K562 (cell line): Measurements from ENCODE around the gene RGS12. TPM values are rescaled to one million over a fixed set of nuclear protein-coding genes. Genes with fewer than 3 reads are reported as not detected.

Experiments used
- ATAC-seq: fragments of 200-7000 bp; cut with Tn5 transposase; 3 replicates; pipeline ENCODE4 v1.9.1; 2020; ENCODE audit warnings: moderate library complexity
- BruUV-seq: library from RNA; stranded (reverse); fragments of 400-500 nt; replicated peaks from 2 replicates; lab custom pipeline; 2021; lab: Mats Ljungman, UMichigan
- CTCF ChIA-PET: fragments of 300-600 bp; formaldehyde crosslinking; extraction: SDS; loops from one replicate; lab custom pipeline; 2021; ENCODE audit warnings: low intra/inter-chr PET ratio; lab: Yijun Ruan, JAX
- POLR2A ChIA-PET: fragments of 300-600, 350-650 bp; sonication (Branson Sonifier 250); formaldehyde crosslinking; extraction: SDS; loops from one replicate; lab custom pipeline; 2021; ENCODE audit warnings: antibody characterized with exemption, inconsistent platforms; lab: Yijun Ruan, JAX
- DNase-seq, 4 experiments: peaks; one replicate each; pipeline versions ENCODE4 v3.0.0 to v3.0.0-alpha.2; 2011 to 2018; ENCODE audit warnings: low spot score in 3 of 4, mixed read lengths in 3 of 4; ENCODE audit errors: extremely low read depth in 1 of 4
- FAIRE-seq: peaks from 2 replicates; lab custom pipeline; 2011; peaks lifted over from hg19 to GRCh38; lab: Jason Lieb, UNC
- H2AFZ ChIP-seq: 2 replicates; pipeline ENCODE4 v1.6.0; 2011; ENCODE audit warnings: low read depth, low read length, control low read depth, inconsistent platforms
- H3K27ac ChIP-seq: fragments of 200-600 bp; 3 replicates; pipeline ENCODE4 v1.8.0; 2011; ENCODE audit warnings: low read depth, mild to moderate bottlenecking, control low read depth, inconsistent platforms, low read length, moderate library complexity, mixed read lengths; ENCODE audit errors: extremely low read depth
- H3K27me3 ChIP-seq, 2 experiments: fragments of 300-600 bp in 1 of 2; 2 replicates in 1 of 2; 3 replicates in 1 of 2; pipeline versions ENCODE4 v1.6.0 to v1.8.0; 2011; ENCODE audit warnings: inconsistent platforms in 2 of 2, low read length in 2 of 2, mild to moderate bottlenecking in 1 of 2, mixed read lengths in 1 of 2, moderate library complexity in 1 of 2; ENCODE audit not compliant: control insufficient read depth in 2 of 2, insufficient read depth in 2 of 2
- H3K36me3 ChIP-seq: fragments of 300-600 bp; 3 replicates; pipeline ENCODE4 v1.8.0; 2011; ENCODE audit warnings: mild to moderate bottlenecking, low read length, inconsistent platforms; ENCODE audit not compliant: control insufficient read depth, insufficient read depth
- H3K4me1 ChIP-seq, 2 experiments: fragments of 200-600 bp in 1 of 2; replicated peaks in 1 of 2; 2 replicates in 1 of 2; 3 replicates in 1 of 2; pipeline versions ENCODE4 v1.5.1 to v1.8.0; 2011; ENCODE audit warnings: inconsistent platforms in 2 of 2, low read length in 2 of 2, mild to moderate bottlenecking in 1 of 2, mixed read lengths in 1 of 2, moderate library complexity in 1 of 2; ENCODE audit not compliant: control insufficient read depth in 2 of 2, insufficient read depth in 2 of 2
- H3K4me2 ChIP-seq: 2 replicates; pipeline ENCODE4 v1.6.1; 2011; ENCODE audit warnings: low read length, control low read depth, inconsistent platforms, mixed read lengths; ENCODE audit not compliant: insufficient read depth
- H3K4me3 ChIP-seq: fragments of 200-600 bp; sonication (generic), shearing (Covaris generic); 2 replicates; pipeline ENCODE4 v1.5.1; 2016; ENCODE audit warnings: control low read depth, inconsistent platforms
- H3K79me2 ChIP-seq: fragments of 200-600 bp; 3 replicates; pipeline ENCODE4 v1.8.0; 2011; ENCODE audit warnings: low read length, inconsistent platforms; ENCODE audit not compliant: control insufficient read depth, insufficient read depth
- H3K9ac ChIP-seq, 2 experiments: 2 replicates each; pipeline versions ENCODE4 v1.6.0 to v1.6.1; 2011; ENCODE audit warnings: low read depth in 2 of 2, low read length in 2 of 2, control low read depth in 1 of 2, inconsistent platforms in 1 of 2, mild to moderate bottlenecking in 1 of 2, mixed read lengths in 1 of 2; ENCODE audit not compliant: insufficient read depth in 1 of 2
- H3K9me1 ChIP-seq: one replicate; pipeline ENCODE4 v1.6.0; 2011; ENCODE audit warnings: inconsistent platforms, mild to moderate bottlenecking, low read length, moderate library complexity; ENCODE audit not compliant: control insufficient read depth, insufficient read depth
- H3K9me3 ChIP-seq: replicated peaks from 2 replicates; pipeline ENCODE4 v1.5.1; 2011; ENCODE audit warnings: low read depth, low read length, inconsistent platforms; ENCODE audit not compliant: control insufficient read depth, insufficient read depth
- H4K20me1 ChIP-seq: replicated peaks from 2 replicates; pipeline ENCODE4 v1.6.1; 2011; ENCODE audit warnings: low read length, inconsistent platforms, mixed read lengths; ENCODE audit not compliant: control insufficient read depth, insufficient read depth
- CHD4 ChIP-seq: fragments of 200-600 bp; sonication (generic); IDR thresholded peaks from 3 replicates; pipeline ENCODE4 v1.6.1; 2012; ENCODE audit warnings: low read depth, mild to moderate bottlenecking, mixed read lengths, low read length, inconsistent platforms; ENCODE audit not compliant: insufficient read depth, insufficient replicate concordance, poor library complexity, severe bottlenecking
- KAT2B ChIP-seq: IDR thresholded peaks from one replicate; pipeline ENCODE4 v1.6.1; 2012; ENCODE audit warnings: low read depth, mild to moderate bottlenecking, control low read depth, inconsistent platforms, low read length, moderate library complexity
- KDM5B ChIP-seq: fragments of 200-600 bp; sonication (generic); IDR thresholded peaks from 2 replicates; pipeline ENCODE4 v1.6.1; 2012; ENCODE audit warnings: low read depth, mild to moderate bottlenecking, moderate library complexity, low read length, control low read depth, inconsistent platforms; ENCODE audit not compliant: insufficient replicate concordance
- SMAD3 ChIP-seq: fragments of 450-650 bp; formaldehyde crosslinking; conservative IDR thresholded peaks from 2 replicates; pipeline ENCODE4 v1.4.0; 2020; ENCODE audit warnings: mild to moderate bottlenecking
- TAF15 ChIP-seq: fragments of 200-400 bp; formaldehyde crosslinking; IDR thresholded peaks from 2 replicates; pipeline ENCODE4 v1.6.1; 2017; ENCODE audit warnings: mild to moderate bottlenecking, low read depth, low read length, moderate library complexity
- TCFL5 ChIP-seq: fragments of 250-450 bp; sonication (Bioruptor Pico); conservative IDR thresholded peaks from 2 replicates; pipeline ENCODE4 v1.6.1; 2021; ENCODE audit warnings: mild to moderate bottlenecking, moderate library complexity, matching md5 sums
- ZNF347 ChIP-seq: fragments of 450-650 bp; formaldehyde crosslinking; IDR thresholded peaks from 2 replicates; pipeline ENCODE4 v1.4.0; 2020; ENCODE audit warnings: low read depth, mild to moderate bottlenecking, moderate library complexity
- ZNF644 ChIP-seq: fragments of 200-800 bp; sonication (Bioruptor generic); IDR thresholded peaks from 2 replicates; pipeline ENCODE4 v1.6.1; 2016; ENCODE audit warnings: low read depth, missing genetic modification characterization, missing compliant biosample characterization
- WGBS: fragments of 100-300 bp; shearing (Covaris generic); methylation state at CpG from one replicate; pipeline ENCODE4 v1.1.6; 2016; ENCODE audit warnings: low coverage, mixed read lengths; ENCODE audit not compliant: insufficient coverage; ENCODE audit errors: missing lambda C conversion rate; 5-methylcytosine and 5-hydroxymethylcytosine counted together
- in situ Hi-C: fragments of 300-500 bp; cut with MboI; formaldehyde crosslinking; loops from 4 replicates; pipeline ENCODE4 v1.15.0; 2018; ENCODE audit warnings: inconsistent platforms, mixed read lengths
- intact Hi-C: fragments of 100-400 bp; cut with micrococcal nuclease; formaldehyde crosslinking; loops from 2 replicates; pipeline ENCODE4 v1.14.2; 2022
- polyA plus RNA-seq, 8 experiments: library from polyadenylated mRNA; depleted of rRNA in 4 of 8; stranded (reverse) in 5 of 8; unstranded in 3 of 8; fragments of >200 nt; fragmentation: Nextera tagmentation in 2 of 8; fragmentation: Illumina TruSeq in 1 of 8; extraction: Ambion mirVana in 2 of 8; extraction: Trizol in 1 of 8; gene quantifications; 2 replicates each; pipeline versions ENCODE4 v1.2.1 to v1.2.3, GENCODE V29; 2011 to 2014; ENCODE audit warnings: inconsistent platforms in 1 of 8, missing spikeins in 1 of 8
- total RNA-seq, 7 experiments: library from RNA; depleted of rRNA in 6 of 7; stranded (reverse); fragments of >200 nt in 6 of 7; fragmentation: Illumina TruSeq in 2 of 7; extraction: Trizol in 2 of 7; gene quantifications; 2 replicates each; pipeline versions ENCODE4 v1.2.1 to v1.2.3, GENCODE V29; 2011 to 2021; ENCODE audit warnings: low replicate concordance in 1 of 7
- TF ChIP-seq, protein P1 (sequence below): fragments of 450-650 bp; IDR thresholded peaks from 2 replicates; pipeline ENCODE4 v1.7.0; 2016; ENCODE audit warnings: borderline replicate concordance
- TF ChIP-seq, protein P2 (sequence below): fragments of 450-650 bp; formaldehyde crosslinking; IDR thresholded peaks from 2 replicates; pipeline ENCODE4 v1.4.0; 2022; ENCODE audit warnings: mild to moderate bottlenecking, moderate library complexity
- TF ChIP-seq, protein P3 (sequence below): fragments of 250-450 bp; sonication (Bioruptor Pico); IDR thresholded peaks from 2 replicates; pipeline ENCODE4 v1.4.0; 2020
- TF ChIP-seq, protein P4 (sequence below): fragments of 450-650 bp; formaldehyde crosslinking; IDR thresholded peaks from 2 replicates; pipeline ENCODE4 v1.4.0; 2022; ENCODE audit warnings: missing genetic modification characterization

The RGS12 gene
- total and polyA plus RNA-seq, 9 of the 15 experiments (the other 6 are each of a cell fraction or from before 2014, with no cell fraction given): 0.30 to 8.8 (median 5.5) TPM

DNA sequence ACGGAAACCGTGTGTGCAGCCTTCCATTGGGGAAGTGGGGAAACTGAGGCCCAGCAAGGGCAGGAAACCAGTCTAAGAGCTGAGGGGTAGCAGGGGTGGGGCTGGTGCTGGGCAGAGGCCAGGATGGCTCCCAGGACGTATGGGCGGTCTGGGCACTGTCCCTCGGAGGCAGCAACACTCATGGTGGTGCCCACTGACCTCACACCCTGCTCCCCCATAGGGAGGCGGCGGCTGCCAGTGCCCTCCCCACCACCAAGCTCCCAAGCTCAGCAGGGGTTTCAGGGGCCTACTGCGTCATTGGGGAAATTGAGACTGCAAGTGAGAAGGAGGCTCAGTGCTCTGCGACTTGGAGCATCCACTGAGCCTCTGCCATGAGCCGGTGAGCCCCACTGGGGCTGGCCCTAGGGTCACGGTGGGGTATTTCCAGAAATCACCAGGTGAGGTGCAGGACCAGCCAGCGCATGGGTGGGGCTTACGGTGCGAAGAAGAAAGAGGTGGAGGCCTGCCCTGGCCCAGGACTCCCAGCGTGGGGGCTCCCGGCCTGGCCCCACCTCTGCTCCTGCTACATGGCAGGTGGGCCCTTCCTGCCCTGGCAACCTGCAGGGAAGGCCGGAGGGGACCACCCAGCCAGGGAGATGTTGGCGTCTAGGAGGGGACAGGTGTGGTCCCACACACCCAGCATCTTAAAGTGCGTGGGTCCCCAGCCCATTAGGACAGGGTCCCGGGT is 42.9 kb upstream of the RGS12 start (continued):
- no peak for TF ChIP-seq CHD4

DNA sequence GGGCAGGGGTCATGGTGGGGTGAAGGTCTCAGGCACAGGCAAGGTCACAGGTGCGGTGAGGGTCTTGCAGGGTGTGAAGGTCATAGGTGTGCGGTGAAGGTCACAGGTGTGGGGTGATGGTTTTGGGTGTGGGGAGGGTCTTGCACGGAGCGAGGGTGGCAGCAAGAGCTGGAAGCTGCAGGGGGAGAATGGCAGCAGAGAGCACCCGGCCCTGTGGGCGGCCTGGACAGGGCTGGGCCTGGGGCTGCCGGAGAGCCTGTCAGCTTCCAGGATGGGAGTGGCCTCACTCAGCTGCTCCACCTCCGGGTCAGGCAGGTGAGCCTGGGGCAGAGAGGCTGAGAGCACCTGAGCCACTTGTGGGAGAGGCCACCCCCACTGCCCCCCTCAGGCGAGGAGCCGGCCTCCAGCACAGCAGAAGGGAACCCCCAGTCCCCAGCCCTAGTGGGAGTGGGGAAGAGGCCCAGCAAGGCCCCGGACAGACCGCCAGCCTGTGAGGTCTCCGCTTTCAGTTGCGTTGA is 42.3 kb upstream of the RGS12 start:
- Histone ChIP-seq H3K9me1 (no peaks in the 10 kb centered on the region), H3K36me3 (no peaks in the 10 kb centered on the region), H3K4me2 (no peak overlapping the region), H2AFZ (no peak overlapping the region), H3K79me2 (no peaks in the 10 kb centered on the region), H3K27ac (no peak overlapping the region), H3K27me3 (peaks cover 4 to 29% of the 10 kb centered on the region in 2 experiments; a peak in 4 of 5 replicates), H3K4me1 (peaks cover 0 to 64% of the 10 kb centered on the region in 2 experiments; a peak in 2 of 5 replicates), H3K4me3 (no peak overlapping the region), H3K9ac (no peak overlapping the region), H3K9me3 (no peaks in the 10 kb centered on the region), H4K20me1 (peaks cover 8% of the 10 kb centered on the region)
- no TSS peak for BruUV-seq
- no peak for FAIRE-seq
- DNase-seq: no peak
- intact Hi-C loops (no loop called here), in situ Hi-C loops (no loop called here)
- 0 out of 3 replicates have a peak, but pooled peaks have one; percentile 7 for ATAC-seq
- POLR2A ChIA-PET: interaction anchor here (0.7 to 1.3 kb wide), 2 partner anchors 13 to 65 kb away, joined by 3 to 4 read pairs; no protein-coding TSS in a partner anchor
- WGBS: 35% methylated on average over 8 of the region's 14 CpGs
- CTCF ChIA-PET: no interaction called here
- TF ChIP-seq CHD4: no peak
- TF ChIP-seq, protein P1, sequence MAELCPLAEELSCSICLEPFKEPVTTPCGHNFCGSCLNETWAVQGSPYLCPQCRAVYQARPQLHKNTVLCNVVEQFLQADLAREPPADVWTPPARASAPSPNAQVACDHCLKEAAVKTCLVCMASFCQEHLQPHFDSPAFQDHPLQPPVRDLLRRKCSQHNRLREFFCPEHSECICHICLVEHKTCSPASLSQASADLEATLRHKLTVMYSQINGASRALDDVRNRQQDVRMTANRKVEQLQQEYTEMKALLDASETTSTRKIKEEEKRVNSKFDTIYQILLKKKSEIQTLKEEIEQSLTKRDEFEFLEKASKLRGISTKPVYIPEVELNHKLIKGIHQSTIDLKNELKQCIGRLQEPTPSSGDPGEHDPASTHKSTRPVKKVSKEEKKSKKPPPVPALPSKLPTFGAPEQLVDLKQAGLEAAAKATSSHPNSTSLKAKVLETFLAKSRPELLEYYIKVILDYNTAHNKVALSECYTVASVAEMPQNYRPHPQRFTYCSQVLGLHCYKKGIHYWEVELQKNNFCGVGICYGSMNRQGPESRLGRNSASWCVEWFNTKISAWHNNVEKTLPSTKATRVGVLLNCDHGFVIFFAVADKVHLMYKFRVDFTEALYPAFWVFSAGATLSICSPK: no peak
- TF ChIP-seq, protein P2, sequence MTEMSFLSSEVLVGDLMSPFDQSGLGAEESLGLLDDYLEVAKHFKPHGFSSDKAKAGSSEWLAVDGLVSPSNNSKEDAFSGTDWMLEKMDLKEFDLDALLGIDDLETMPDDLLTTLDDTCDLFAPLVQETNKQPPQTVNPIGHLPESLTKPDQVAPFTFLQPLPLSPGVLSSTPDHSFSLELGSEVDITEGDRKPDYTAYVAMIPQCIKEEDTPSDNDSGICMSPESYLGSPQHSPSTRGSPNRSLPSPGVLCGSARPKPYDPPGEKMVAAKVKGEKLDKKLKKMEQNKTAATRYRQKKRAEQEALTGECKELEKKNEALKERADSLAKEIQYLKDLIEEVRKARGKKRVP (CRISPR knock-in tag): no peak
- TF ChIP-seq, protein P3, sequence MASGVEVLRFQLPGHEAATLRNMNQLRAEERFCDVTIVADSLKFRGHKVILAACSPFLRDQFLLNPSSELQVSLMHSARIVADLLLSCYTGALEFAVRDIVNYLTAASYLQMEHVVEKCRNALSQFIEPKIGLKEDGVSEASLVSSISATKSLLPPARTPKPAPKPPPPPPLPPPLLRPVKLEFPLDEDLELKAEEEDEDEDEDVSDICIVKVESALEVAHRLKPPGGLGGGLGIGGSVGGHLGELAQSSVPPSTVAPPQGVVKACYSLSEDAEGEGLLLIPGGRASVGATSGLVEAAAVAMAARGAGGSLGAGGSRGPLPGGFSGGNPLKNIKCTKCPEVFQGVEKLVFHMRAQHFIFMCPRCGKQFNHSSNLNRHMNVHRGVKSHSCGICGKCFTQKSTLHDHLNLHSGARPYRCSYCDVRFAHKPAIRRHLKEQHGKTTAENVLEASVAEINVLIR (CRISPR knock-in tag): no peak
- no peak for TF ChIP-seq KAT2B
- no peak for TF ChIP-seq KDM5B
- TF ChIP-seq, protein P4, sequence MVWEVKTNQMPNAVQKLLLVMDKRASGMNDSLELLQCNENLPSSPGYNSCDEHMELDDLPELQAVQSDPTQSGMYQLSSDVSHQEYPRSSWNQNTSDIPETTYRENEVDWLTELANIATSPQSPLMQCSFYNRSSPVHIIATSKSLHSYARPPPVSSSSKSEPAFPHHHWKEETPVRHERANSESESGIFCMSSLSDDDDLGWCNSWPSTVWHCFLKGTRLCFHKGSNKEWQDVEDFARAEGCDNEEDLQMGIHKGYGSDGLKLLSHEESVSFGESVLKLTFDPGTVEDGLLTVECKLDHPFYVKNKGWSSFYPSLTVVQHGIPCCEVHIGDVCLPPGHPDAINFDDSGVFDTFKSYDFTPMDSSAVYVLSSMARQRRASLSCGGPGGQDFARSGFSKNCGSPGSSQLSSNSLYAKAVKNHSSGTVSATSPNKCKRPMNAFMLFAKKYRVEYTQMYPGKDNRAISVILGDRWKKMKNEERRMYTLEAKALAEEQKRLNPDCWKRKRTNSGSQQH: no peak
- TF ChIP-seq TCFL5: no peak
- no peak for TF ChIP-seq ZNF644 (tag)
- no peak for TF ChIP-seq ZNF347 (CRISPR knock-in tag)
- no peak for TF ChIP-seq SMAD3 (CRISPR knock-in tag)
- no peak for TF ChIP-seq TAF15
